Measurements from ENCODE around the gene RAD21L1.

- TF ChIP-seq CTCF (IDR thresholded peaks at IDR 0.05; ENCODE audit: insufficient read depth, low read length, poor library complexity, severe bottlenecking) (no peak), EZH2phosphoT487 (conservative IDR thresholded peaks at IDR 0.05; ENCODE audit: low read length) (no peak)
Observed at GRCh38 chr20:1265226-1265915, 39.5 kb downstream of the RAD21L1 start.
